Trophoblast cell (in vitro differentiated cells and primary cell): Measurements from ENCODE around the gene MGAM2.

Experiments
- DNase-seq, 2 donors: peaks; one replicate each; pipeline ENCODE4 v3.0.0-alpha.2; 2016
- H2AFZ ChIP-seq: 2 replicates; pipeline ENCODE4 v1.6.1; 2013; ENCODE audit warnings: low read length, moderate library complexity, mild to moderate bottlenecking; ENCODE audit not compliant: insufficient read depth, poor library complexity
- H2AK5ac ChIP-seq: 2 replicates; pipeline ENCODE4 v1.6.1; 2013; ENCODE audit warnings: mild to moderate bottlenecking, low read length
- H2BK120ac ChIP-seq: 2 replicates; pipeline ENCODE4 v1.6.1; 2013; ENCODE audit warnings: low read length, mild to moderate bottlenecking, moderate library complexity; ENCODE audit not compliant: insufficient read depth, poor library complexity
- H2BK12ac ChIP-seq: 2 replicates; pipeline ENCODE4 v1.6.1; 2013; ENCODE audit warnings: mild to moderate bottlenecking, low read length, moderate library complexity
- H2BK5ac ChIP-seq: 2 replicates; pipeline ENCODE4 v1.6.1; 2013; ENCODE audit warnings: low read length, low read depth, moderate library complexity, mild to moderate bottlenecking; ENCODE audit not compliant: poor library complexity
- H3K14ac ChIP-seq: 2 replicates; pipeline ENCODE4 v1.6.1; 2013; ENCODE audit warnings: mild to moderate bottlenecking, low read length
- H3K18ac ChIP-seq: 2 replicates; pipeline ENCODE4 v1.6.1; 2013; ENCODE audit warnings: mild to moderate bottlenecking, low read length
- H3K23ac ChIP-seq: 2 replicates; pipeline ENCODE4 v1.6.1; 2013; ENCODE audit warnings: low read length
- H3K27ac ChIP-seq: 2 replicates; pipeline ENCODE4 v1.5.1; 2013; ENCODE audit warnings: low read depth, mild to moderate bottlenecking, inconsistent platforms, low read length, moderate library complexity
- H3K27me3 ChIP-seq: 2 replicates; pipeline ENCODE4 v1.6.1; 2013; ENCODE audit warnings: inconsistent platforms, mild to moderate bottlenecking, low read length, moderate library complexity; ENCODE audit not compliant: insufficient read depth
- H3K36me3 ChIP-seq, 2 experiments: 1 replicate in 1 of 2; 2 replicates in 1 of 2; pipeline ENCODE4 v1.6.1; 2013; ENCODE audit warnings: low read length in 2 of 2, mild to moderate bottlenecking in 2 of 2, moderate library complexity in 1 of 2; ENCODE audit not compliant: insufficient read depth in 2 of 2, control insufficient read depth in 1 of 2
- H3K4ac ChIP-seq: 2 replicates; pipeline ENCODE4 v1.6.1; 2013; ENCODE audit warnings: low read depth, mild to moderate bottlenecking, low read length, moderate library complexity
- H3K4me1 ChIP-seq, 2 experiments: 1 replicate in 1 of 2; 2 replicates in 1 of 2; pipeline ENCODE4 v1.6.1; 2013; ENCODE audit warnings: low read length in 2 of 2, mild to moderate bottlenecking in 2 of 2, moderate library complexity in 1 of 2; ENCODE audit not compliant: insufficient read depth in 2 of 2, control insufficient read depth in 1 of 2
- H3K4me2 ChIP-seq: 2 replicates; pipeline ENCODE4 v1.6.1; 2013; ENCODE audit warnings: inconsistent platforms, mild to moderate bottlenecking, low read length, moderate library complexity
- H3K4me3 ChIP-seq: 2 replicates; pipeline ENCODE4 v1.5.1; 2013; ENCODE audit warnings: mild to moderate bottlenecking, low read depth, low read length, inconsistent platforms
- H3K79me1 ChIP-seq: one replicate; pipeline ENCODE4 v1.6.1; 2013; ENCODE audit warnings: low read length
- H3K79me2 ChIP-seq: 2 replicates; pipeline ENCODE4 v1.6.1; 2013; ENCODE audit warnings: low read length, mild to moderate bottlenecking; ENCODE audit not compliant: control insufficient read depth, insufficient read depth, poor library complexity
- H3K9ac ChIP-seq: 2 replicates; pipeline ENCODE4 v1.6.1; 2013; ENCODE audit warnings: mild to moderate bottlenecking, low read length
- H3K9me3 ChIP-seq: 2 replicates; pipeline ENCODE4 v1.6.1; 2013; ENCODE audit warnings: low read depth, mild to moderate bottlenecking, control low read depth, inconsistent platforms, low read length; ENCODE audit not compliant: insufficient read depth
- H4K12ac ChIP-seq: 2 replicates; pipeline ENCODE4 v1.6.1; 2013; ENCODE audit warnings: low read depth, mild to moderate bottlenecking, low read length, moderate library complexity
- H4K8ac ChIP-seq: 2 replicates; pipeline ENCODE4 v1.6.1; 2013; ENCODE audit warnings: low read depth, mild to moderate bottlenecking, low read length, moderate library complexity
- H4K91ac ChIP-seq: one replicate; pipeline ENCODE4 v1.6.1; 2013; ENCODE audit warnings: low read depth, mild to moderate bottlenecking, low read length, moderate library complexity
- WGBS: extraction: QIAGEN DNeasy Blood & Tissue Kit; methylation state at CpG from one replicate; pipeline ENCODE4 v1.1.7; 2013; ENCODE audit warnings: missing lambda C conversion rate; ENCODE audit not compliant: insufficient read length, insufficient coverage; ENCODE audit errors: extremely low coverage; 5-methylcytosine and 5-hydroxymethylcytosine counted together

The MGAM2 gene

DNA sequence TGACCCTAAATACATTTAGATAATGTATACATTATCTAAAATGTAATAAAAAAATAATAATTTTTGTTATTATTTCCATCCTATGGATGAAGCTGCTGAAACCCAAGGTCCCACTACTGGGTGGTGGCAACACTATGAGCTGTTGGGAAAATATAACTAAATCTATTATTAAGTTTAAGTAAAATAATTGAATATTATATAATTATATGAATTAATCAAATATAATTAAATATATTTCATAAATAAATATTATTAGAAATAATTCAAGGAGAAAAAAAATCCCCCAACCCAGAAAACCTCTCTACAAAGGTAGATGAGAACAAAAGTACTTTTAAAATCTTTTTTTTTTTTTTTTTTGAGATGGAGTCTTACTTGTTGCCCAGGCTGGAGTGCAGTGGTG, 138.4 kb downstream of the MGAM2 start:
- Histone ChIP-seq H3K36me3 (no peaks in the 10 kb centered on the region), H3K4me3 (no peak overlapping the region), H3K4ac (no peak overlapping the region), H3K79me2 (no peaks in the 10 kb centered on the region), H3K4me1 (no peaks in the 10 kb centered on the region), H2AK5ac (no peak overlapping the region), H3K27me3 (no peaks in the 10 kb centered on the region), H3K23ac (no peak overlapping the region), H3K9me3 (no peaks in the 10 kb centered on the region), H3K79me1 (no peaks in the 10 kb centered on the region), H2BK12ac (no peak overlapping the region), H3K18ac (no peak overlapping the region), H2BK120ac (no peak overlapping the region), H3K9ac (no peak overlapping the region), H4K8ac (no peak overlapping the region), H4K12ac (no peak overlapping the region), H4K91ac (no peak overlapping the region), H3K27ac (no peak overlapping the region), H2BK5ac (no peak overlapping the region), H3K4me2 (no peak overlapping the region), H2AFZ (no peak overlapping the region), H3K14ac (no peak overlapping the region)
- DNase-seq = no peak

DNA sequence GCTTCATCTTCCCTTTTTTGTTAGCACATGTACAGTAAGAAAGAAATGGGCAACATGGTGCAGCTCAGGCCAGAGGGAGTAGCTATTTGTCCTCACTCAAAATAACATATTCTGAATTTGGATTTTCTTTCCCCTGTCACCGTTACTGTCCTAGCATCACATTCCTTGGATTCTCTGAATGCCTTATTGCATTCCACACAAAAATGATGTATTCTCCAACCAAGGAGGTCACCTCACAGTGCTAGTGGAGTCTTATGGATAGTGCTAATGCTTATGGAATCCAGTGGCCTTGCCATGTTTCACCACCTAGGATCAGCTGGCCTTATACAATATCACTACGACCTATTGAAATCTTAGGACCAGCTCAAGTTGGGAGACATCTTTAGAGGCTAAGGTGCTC, 139.2 kb downstream of the MGAM2 start:
- Histone ChIP-seq H4K8ac (no peak overlapping the region), H3K4me1 (no peaks in the 10 kb centered on the region), H4K12ac (no peak overlapping the region), H2BK5ac (no peak overlapping the region), H3K27ac (no peak overlapping the region), H2BK120ac (no peak overlapping the region), H3K79me2 (no peaks in the 10 kb centered on the region), H3K23ac (no peak overlapping the region), H3K27me3 (no peaks in the 10 kb centered on the region), H3K4me3 (no peak overlapping the region), H3K9ac (no peak overlapping the region), H3K14ac (no peak overlapping the region), H3K4ac (no peak overlapping the region), H2BK12ac (no peak overlapping the region), H2AFZ (no peak overlapping the region), H3K9me3 (no peaks in the 10 kb centered on the region), H3K36me3 (no peaks in the 10 kb centered on the region), H3K18ac (no peak overlapping the region), H3K4me2 (no peak overlapping the region), H3K79me1 (no peaks in the 10 kb centered on the region), H4K91ac (no peak overlapping the region), H2AK5ac (no peak overlapping the region)
- whole genome bisulfite sequencing = no CpG with 5 or more reads among the region's 2 CpGs
- no peak for DNase-seq

DNA sequence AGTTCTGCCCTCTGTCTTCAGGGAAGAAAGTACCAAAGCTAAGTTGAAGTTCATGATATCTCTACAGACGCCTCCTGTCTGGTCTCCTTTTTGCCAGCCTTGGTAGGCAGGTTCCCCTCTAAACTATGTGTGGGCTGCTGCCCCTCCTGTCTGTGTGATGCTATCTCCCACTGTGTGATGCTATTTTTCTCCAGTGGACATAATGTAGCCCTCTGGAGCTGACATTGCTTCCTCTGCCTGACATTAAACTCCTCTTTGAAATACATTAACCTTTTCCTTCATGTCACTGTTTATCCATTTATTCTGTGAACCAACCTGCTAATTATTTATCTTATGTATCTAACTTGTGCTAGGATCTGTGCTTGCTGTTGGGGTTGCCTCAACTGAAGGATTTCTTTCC, 146.4 kb downstream of the MGAM2 start, which contains the start of gene PRSS58:
Gene PRSS58, minus strand, starts transcription at position 101 of the 400 bp plus-strand sequence. CDS start 351 bp downstream, outside the sequence.
- Histone ChIP-seq H3K4me1 (no peaks in the 10 kb centered on the region), H3K9me3 (no peaks in the 10 kb centered on the region), H4K12ac (no peak within 1 kb of the TSS), H3K36me3 (no peaks in the 10 kb centered on the region), H3K27me3 (no peaks in the 10 kb centered on the region), H2BK120ac (no peak within 1 kb of the TSS), H3K27ac (no peak within 1 kb of the TSS), H3K4me2 (no peak within 1 kb of the TSS), H3K18ac (no peak within 1 kb of the TSS), H3K4ac (no peak within 1 kb of the TSS), H3K79me1 (no peaks in the 10 kb centered on the region), H4K8ac (no peak within 1 kb of the TSS), H2AFZ (no peak within 1 kb of the TSS), H3K79me2 (no peaks in the 10 kb centered on the region), H2BK12ac (no peak within 1 kb of the TSS), H2BK5ac (no peak within 1 kb of the TSS), H3K4me3 (no peak within 1 kb of the TSS), H3K23ac (no peak within 1 kb of the TSS), H2AK5ac (no peak within 1 kb of the TSS), H3K9ac (peak within 1 kb of the TSS; percentile 5), H3K14ac (no peak within 1 kb of the TSS), H4K91ac (no peak within 1 kb of the TSS)
- no CpG with 5 or more reads among the region's 1 CpG for WGBS
- no peak for DNase-seq

DNA sequence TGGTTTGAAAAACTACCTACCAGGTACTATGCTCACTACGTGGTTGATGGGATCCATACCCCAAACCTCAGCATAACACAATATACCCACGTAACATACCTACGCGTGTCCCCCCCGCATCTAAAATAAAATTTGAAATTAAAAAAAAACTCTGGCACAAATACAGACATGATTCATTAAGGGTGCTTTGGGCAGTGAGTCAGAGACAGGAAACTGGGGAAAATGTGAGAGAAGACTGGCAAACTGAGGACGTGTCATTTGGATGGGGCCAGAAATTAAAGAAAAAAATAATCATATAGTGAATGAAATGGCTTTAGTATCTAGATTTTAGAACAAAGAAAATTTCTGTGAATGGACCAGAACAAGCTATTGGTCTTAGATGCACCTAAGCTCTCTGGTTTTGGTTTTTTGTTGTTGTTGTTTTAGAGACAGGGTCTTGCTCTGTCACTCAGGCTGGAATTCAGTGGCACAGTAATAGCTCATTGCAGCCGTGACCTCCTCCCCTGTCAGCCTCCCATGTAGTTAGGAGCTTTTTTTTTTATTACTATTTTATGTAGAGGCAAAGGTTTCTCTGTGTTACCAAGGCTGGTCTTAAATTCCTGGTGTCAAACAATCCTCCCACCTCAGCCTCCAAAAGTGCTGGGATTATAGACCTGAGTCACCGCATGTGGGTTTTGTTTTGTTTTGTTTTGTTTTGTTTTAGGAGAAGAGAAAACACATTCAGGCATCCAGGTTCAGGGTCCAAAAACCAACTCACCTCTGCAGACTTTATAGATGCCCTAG, 152.3 kb downstream of the MGAM2 start:
- Histone ChIP-seq H4K12ac (no peak overlapping the region), H3K9ac (no peak overlapping the region), H3K4me2 (no peak overlapping the region), H2AFZ (no peak overlapping the region), H3K23ac (no peak overlapping the region), H3K4me3 (no peak overlapping the region), H3K27ac (no peak overlapping the region), H4K91ac (no peak overlapping the region), H2AK5ac (no peak overlapping the region), H4K8ac (no peak overlapping the region), H3K27me3 (no peaks in the 10 kb centered on the region), H3K4me1 (no peaks in the 10 kb centered on the region), H3K36me3 (no peaks in the 10 kb centered on the region), H3K14ac (no peak overlapping the region), H2BK120ac (no peak overlapping the region), H2BK5ac (no peak overlapping the region), H3K79me2 (no peaks in the 10 kb centered on the region), H3K9me3 (no peaks in the 10 kb centered on the region), H2BK12ac (no peak overlapping the region), H3K79me1 (no peaks in the 10 kb centered on the region), H3K4ac (no peak overlapping the region), H3K18ac (no peak overlapping the region)
- WGBS = no CpG with 5 or more reads among the region's 8 CpGs
- no peak for DNase-seq
